ENCODE data around the gene KCNMA1.

GRCh38 chr10:77630507-77630848 is 7.1 kb downstream of the KCNMA1 start:
- TF ChIP-seq, protein P1, sequence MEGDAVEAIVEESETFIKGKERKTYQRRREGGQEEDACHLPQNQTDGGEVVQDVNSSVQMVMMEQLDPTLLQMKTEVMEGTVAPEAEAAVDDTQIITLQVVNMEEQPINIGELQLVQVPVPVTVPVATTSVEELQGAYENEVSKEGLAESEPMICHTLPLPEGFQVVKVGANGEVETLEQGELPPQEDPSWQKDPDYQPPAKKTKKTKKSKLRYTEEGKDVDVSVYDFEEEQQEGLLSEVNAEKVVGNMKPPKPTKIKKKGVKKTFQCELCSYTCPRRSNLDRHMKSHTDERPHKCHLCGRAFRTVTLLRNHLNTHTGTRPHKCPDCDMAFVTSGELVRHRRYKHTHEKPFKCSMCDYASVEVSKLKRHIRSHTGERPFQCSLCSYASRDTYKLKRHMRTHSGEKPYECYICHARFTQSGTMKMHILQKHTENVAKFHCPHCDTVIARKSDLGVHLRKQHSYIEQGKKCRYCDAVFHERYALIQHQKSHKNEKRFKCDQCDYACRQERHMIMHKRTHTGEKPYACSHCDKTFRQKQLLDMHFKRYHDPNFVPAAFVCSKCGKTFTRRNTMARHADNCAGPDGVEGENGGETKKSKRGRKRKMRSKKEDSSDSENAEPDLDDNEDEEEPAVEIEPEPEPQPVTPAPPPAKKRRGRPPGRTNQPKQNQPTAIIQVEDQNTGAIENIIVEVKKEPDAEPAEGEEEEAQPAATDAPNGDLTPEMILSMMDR (IDR thresholded peaks at IDR 0.05) = no peak
- TF ChIP-seq POLR2AphosphoS5 (IDR thresholded peaks at IDR 0.05) = no peak
